Loucy (cell line): ENCODE measurements around the gene NCBP1.

Experiments used
- EZH2phosphoT487 ChIP-seq: fragments of 200-600 bp; IDR thresholded peaks from 2 replicates; pipeline ENCODE4 v1.6.1; 2018; ENCODE audit warnings: antibody characterized with exemption, mild to moderate bottlenecking, moderate library complexity, borderline replicate concordance
- TF ChIP-seq, protein P1 (sequence below): fragments of 200-600 bp; sonication (generic); conservative IDR thresholded peaks from 2 replicates; pipeline ENCODE4 v1.5.1; 2014; ENCODE audit warnings: mild to moderate bottlenecking, antibody characterized with exemption, low read length

DNA sequence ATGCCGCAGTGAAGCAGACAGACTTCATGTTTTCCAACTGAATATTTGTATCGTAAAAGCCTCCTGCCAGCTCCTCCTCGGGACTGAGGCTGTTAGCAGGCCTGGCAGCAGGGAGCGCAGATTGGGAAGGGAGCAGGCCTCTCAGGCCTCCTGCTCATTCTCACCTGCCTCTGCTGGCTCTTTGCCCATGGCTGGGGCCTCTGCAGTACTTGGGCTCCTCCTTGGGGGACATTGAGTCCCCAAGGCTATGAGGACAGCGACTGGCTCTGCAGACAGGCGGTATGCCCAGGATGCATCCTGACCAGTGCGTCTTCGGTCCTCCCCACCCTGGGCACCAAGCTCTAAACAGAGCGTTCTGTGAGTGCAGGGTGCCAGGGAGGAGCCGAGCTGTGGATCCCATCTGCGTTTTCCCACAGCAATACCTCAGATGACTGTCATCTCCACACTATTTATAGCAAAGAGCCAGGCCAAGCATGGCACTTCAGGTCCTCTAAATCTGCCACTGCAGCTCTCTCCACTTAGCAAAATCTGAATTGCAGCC lies 39.2 kb upstream of the NCBP1 start:
- TF ChIP-seq, protein P1, sequence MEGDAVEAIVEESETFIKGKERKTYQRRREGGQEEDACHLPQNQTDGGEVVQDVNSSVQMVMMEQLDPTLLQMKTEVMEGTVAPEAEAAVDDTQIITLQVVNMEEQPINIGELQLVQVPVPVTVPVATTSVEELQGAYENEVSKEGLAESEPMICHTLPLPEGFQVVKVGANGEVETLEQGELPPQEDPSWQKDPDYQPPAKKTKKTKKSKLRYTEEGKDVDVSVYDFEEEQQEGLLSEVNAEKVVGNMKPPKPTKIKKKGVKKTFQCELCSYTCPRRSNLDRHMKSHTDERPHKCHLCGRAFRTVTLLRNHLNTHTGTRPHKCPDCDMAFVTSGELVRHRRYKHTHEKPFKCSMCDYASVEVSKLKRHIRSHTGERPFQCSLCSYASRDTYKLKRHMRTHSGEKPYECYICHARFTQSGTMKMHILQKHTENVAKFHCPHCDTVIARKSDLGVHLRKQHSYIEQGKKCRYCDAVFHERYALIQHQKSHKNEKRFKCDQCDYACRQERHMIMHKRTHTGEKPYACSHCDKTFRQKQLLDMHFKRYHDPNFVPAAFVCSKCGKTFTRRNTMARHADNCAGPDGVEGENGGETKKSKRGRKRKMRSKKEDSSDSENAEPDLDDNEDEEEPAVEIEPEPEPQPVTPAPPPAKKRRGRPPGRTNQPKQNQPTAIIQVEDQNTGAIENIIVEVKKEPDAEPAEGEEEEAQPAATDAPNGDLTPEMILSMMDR, result no peak
- no peak for TF ChIP-seq EZH2phosphoT487
